Erythroblast (primary cell): ENCODE measurements around the gene FBXO42.

Experiments used
- GATA1 ChIP-seq: IDR thresholded peaks from 2 replicates; pipeline ENCODE4 v1.6.1; 2011; ENCODE audit warnings: low read depth, mild to moderate bottlenecking, control low read depth, low read length, moderate library complexity
- POLR2A ChIP-seq: IDR thresholded peaks from 2 replicates; pipeline ENCODE4 v1.6.1; 2011; ENCODE audit warnings: mild to moderate bottlenecking, low read length

DNA sequence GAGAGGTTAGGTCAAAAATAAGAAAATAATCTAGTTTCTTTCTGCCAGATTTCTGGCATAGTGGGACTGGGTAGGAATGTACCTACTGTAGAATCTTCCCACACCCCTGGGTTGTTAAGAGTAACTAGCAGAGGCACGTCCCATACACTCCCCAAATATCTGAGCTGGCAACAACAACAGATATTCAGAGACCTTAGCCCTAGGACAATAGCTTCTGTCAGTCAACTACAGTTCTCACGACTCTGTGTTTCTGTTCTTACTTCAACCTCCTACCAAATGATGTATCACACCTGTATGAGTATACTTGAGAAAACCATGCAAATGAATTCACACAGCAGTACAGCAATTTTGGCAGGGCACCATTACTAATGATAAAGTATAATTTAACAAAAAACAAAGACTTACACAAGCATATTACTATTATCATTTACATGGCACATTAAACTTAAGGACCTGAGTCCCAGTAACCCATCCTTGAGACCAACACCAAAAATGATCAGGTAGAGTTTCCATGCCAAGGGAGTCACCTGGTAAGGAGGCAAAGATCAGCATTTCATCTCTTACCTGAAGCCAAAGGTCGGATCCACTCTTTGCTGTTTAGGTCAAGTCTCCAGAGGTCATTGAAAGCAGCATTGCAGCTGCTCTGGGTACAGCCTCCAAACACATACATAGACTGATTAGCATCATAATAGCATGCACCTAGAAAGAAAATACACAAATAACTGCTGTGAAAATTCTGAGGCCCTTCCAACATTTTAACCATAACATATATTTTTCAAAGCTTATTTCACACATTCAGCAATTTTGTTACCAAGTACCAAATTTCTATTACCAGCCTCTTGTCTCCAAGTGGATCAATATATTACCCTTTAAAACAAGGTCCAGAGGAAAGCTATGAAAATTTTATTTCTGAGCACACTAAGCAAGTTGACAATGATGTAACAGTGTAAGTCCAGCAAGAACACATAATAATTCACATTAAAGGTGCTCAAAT lies 57.8 kb downstream of the FBXO42 start:
- TF ChIP-seq POLR2A, result no peak
- no peak for TF ChIP-seq GATA1
